Left cardiac atrium (tissue), 4 donors: ENCODE data around the gene B3GLCT. TPM values are rescaled to one million over a fixed set of nuclear protein-coding genes. Genes with fewer than 3 reads are reported as not detected.
"Not testable (repeated sequence)": the region's sequence is repeated elsewhere in the genome, so short reads cannot be mapped to it uniquely, and the experiment has no call there.

Source experiments
- ATAC-seq, 2 donors: fragments of 200-7000 bp; cut with Tn5 transposase; one replicate each; pipeline ENCODE4 v1.9.1; 2020; ENCODE audit warnings: mild to moderate bottlenecking in 2 of 2, moderate library complexity in 2 of 2
- DNase-seq: peaks from one replicate; pipeline ENCODE4 v3.0.0-alpha.2; 2020
- intact Hi-C, 2 donors: fragments of 100-400 bp; cut with DNase I; formaldehyde crosslinking; loops; one replicate each; pipeline versions ENCODE4 v1.14.1 to v1.15.1; 2022 to 2023
- total RNA-seq, 2 donors: library from RNA; stranded (reverse); fragmentation: NEBNext Ultra II Directional; extraction: Animal tissue kit (Norgen Biotek cat#: 25700); gene quantifications; one replicate each; pipeline ENCODE4 v1.2.1, GENCODE V29; 2021
- donor health status: DM: no; HTN: yes; CAD: no.
- donor health status: DM: no; HTN: yes; CAD: no; lungs with severe emphysema.
- donor health status: DM: yes; HTN: yes; CAD: no.
- donor health status: Dilated cardiomyopathy.

B3GLCT gene
- total RNA-seq, 2 donors from 2014 or later, result 15.4 to 16.7 TPM

DNA sequence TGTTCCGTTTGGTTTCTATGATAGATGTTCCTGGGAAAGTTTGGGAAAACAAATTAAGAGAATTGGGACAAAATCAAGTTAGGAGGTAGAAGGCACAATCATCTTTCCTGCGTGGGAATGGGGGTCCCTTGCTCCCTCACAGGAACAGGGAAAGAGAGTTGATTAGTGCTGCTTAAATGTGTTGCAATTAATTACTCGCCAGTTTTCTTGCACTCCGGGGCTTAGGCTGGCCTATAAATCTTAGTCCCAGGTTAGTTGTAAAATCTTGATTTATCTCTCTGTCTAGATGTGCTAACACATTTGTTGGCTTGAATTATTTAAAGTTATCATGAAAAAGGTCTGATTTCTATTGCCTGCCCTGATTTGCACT is 10.1 kb downstream of the B3GLCT start:
- ATAC-seq (no peak), DNase-seq (no peak)
- intact Hi-C loops, result no loop called here

DNA sequence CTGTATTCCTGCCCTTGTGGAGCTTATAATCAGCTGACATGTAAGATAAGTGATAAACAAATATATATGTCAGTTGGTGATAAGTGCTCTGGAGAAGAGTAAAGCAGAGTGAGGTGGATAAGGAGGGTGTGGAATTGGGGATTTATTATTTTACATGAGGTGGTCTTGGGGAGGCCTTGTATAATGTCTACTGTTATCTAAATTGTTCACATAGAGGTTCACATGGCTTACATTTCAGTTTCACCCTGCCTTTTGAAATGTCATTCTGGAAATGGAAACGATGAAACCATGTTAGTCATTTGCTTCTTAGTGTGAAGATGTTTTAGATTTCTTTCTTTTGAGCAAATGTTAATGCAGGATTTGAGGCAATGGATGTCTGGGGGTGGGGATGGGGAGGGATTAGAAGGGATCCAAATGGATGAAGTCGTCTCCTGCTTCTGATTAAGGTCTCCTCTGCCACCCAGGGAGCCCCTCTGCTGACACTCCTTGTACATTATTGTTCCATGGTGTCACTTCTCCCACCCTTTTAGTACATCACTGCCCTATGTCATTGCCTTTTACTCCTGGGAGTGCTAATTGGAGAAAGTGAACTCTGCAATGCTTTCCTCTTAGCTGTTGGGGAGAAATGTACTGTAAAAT is 14.0 kb downstream of the B3GLCT start:
- DNase-seq, result no peak
- intact Hi-C loops, result no loop called here
- ATAC-seq, result no peak

DNA sequence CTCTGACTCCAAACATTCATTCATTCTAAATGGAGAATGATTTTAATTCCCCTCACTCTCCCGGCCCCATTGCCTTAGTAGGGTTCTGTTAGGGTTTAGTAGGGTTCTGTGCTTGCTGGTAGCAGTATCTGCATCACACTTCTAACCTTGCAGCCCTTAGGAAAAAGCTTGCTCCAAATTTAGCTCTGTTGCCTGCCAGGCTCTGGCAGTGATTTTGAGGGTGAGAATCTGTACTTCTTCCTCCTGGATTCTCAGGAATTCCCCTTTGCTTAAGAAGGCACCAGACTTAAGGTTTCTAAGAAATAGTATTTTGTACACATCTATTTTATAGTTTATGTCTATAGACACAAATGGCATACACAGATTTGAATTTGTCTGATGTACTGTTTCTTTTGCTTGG is 14.7 kb downstream of the B3GLCT start:
- ATAC-seq, result peak in 1 of 2 donors; percentile 38

DNA sequence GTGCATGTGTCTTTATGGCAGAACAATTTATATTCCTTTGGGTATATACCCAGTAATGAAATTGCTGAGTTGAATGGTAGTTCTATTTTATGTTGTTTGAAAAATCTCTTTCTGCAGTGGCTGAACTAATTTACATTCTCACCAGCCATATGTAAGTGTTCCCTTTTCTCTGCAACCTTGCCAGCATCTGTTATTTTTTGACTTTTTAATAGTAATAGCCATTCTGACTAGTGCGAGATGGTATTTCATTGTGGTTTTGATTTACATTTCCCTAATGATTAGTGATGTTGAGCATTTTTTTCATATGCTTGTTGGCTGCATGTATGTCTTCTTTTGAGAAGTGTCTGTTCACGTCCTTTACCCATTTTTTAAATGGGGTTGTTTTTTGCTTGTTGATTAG is 17.1 kb downstream of the B3GLCT start:
- DNase-seq, intact Hi-C loops, ATAC-seq: not testable (repeated sequence)

More for the DNA sequence above, 14.7 kb downstream of the B3GLCT start:
- DNase-seq, result no peak
- intact Hi-C loops, result no loop called here

DNA sequence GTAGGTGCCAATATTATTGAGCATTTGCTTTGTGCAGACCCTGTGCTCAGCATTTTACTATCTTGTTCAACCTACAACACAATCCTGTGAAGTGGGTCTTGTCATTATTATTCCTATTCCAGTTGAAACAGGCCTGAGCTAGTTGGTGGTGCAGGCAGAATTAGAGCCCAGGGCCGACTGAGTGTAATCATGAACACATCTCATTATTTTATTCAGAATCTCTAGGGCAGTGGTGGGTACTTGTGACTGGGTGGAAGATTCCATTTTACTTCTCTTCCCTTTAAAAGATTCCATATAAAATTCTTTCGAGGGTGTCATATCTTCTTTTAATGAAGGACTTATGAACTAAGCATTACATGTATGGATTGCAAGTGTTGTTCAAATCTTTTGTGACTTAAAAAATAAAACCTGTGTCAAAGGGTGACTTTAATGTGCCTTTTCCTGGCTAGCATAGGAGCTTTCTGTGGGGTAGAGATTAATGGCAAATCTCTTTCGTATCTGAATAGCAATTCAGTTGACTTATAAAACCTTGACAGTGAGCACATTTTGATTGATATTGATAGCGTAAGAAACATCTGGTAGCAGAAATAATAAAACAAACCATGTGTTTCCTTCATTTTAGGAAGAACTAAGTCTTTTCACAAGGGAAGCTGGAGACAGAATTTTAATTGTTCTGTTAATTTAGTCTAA is 20.3 kb downstream of the B3GLCT start:
- DNase-seq (no peak), ATAC-seq (no peak)
- intact Hi-C loops, result no loop called here

DNA sequence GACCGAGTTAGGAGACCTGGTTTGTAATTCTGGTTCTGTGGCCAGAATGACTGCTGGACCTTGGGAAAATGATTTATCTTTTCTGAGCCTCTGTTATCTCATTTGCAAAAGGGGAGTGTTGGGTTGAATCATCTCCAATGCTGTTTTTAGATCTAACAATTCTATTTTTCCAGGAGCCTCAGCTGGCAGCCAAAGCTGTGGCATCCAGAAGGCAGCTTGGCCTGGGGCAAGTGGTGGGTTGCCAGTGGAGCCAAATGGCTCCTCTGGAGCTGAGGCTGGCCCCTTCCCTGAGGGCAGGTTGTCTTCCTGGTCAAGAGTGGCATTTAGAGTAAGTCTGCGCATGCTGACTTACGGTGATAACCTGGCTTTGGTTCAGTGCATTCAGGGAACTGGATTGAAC is 21.3 kb downstream of the B3GLCT start:
- ATAC-seq (peak; percentile 35 to 53), DNase-seq (peak; percentile 31)
- intact Hi-C loops, result no loop called here

DNA sequence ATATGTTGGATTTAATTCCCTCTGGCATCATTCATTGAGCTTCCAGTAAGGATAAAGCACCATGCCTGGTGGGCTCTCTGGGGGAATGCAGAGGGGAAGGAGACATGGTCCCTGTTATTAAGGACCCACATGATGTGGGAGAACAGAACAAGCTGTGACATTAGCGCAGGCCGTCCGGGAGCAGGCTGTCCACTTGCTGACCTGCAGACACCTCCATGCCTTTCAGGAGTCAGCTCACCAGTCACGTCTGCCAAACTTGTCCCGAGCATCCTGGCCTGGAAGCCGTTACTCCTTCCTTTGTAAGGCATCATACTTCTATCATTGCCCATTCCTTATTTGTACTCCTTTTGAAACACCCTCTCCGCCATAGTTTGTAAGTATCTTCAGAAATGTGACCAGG is 23.4 kb downstream of the B3GLCT start:
- DNase-seq (peak; percentile 42), ATAC-seq (peak; percentile 21 to 42)
- intact Hi-C loops, result no loop called here

DNA sequence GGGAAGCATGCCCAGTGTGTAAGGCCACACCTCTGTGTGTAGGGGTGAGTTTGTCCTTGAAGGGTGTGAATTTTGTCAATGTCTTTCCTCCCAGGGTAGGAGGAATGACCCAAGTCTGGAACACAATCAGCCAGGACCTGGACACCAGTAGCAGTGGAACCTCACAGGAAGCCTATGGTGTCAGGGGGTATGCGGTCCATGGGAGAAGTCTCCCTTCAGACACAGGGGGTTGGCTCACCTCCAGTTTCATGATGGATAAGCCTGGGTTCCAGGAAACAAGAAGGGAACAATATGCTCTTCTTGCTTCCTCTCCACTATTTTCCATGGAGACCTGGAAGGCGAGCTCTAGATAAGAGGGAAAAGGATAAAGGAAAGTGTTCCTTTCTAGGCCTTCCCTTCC is 23.9 kb downstream of the B3GLCT start:
- DNase-seq, result peak; percentile 31
- peak in 1 of 2 donors; percentile 40 for ATAC-seq
- intact Hi-C loops, result no loop called here

DNA sequence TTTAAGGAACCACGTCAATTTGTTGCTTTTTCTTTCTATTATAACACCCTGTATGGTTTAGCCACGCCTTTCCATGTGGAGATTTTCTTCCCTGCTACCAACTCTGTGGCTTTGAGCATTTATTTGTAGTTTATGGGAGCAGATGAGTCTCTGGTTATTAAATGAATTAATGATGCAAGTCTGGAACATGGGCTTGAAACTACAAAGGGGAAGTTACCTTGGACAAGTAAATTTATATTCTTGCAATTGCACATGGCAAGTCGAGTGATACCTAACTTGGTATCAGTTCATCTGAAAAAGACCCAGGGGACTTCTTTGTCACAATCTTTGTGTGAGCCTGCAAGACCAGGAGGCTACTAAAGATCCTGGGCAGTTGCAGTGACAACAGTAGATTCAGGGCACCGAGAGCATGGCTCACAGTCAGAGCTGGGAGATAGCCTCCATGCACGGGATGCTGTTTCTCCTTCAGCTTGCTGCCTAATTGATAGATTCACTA is 24.4 kb downstream of the B3GLCT start:
- intact Hi-C loops, result no loop called here
- ATAC-seq (no peak), DNase-seq (no peak)

DNA sequence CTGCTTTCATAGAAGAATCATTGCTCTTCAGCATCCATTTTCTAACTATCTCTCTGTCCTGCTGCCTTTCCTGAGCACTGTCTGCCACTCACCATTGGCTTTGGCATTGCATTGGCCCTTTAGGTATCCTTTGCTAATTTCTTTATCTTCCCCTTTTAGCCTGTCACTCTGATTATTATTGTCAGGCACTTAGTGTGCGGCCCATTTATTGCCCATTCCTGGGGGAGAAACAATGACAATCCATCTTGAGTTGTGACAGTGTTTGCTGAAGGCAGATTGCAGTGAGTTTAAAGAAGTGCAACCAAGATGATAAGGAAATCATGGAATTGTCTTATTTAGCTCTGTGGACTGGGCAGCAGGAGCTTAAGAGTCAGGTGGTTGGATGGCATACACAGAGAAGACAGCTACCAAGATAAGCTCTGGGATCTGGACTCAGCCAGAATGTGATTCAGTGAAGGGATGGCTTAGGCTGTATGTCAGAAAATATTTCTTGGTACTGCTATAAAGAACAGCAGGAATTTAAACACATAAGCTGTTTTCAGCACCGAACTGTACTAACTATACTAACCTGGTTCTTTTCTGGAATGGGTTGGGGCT is 25.3 kb downstream of the B3GLCT start:
- DNase-seq, result no peak
- ATAC-seq, result peak; percentile 42 to 75
- intact Hi-C loops, result no loop called here

DNA sequence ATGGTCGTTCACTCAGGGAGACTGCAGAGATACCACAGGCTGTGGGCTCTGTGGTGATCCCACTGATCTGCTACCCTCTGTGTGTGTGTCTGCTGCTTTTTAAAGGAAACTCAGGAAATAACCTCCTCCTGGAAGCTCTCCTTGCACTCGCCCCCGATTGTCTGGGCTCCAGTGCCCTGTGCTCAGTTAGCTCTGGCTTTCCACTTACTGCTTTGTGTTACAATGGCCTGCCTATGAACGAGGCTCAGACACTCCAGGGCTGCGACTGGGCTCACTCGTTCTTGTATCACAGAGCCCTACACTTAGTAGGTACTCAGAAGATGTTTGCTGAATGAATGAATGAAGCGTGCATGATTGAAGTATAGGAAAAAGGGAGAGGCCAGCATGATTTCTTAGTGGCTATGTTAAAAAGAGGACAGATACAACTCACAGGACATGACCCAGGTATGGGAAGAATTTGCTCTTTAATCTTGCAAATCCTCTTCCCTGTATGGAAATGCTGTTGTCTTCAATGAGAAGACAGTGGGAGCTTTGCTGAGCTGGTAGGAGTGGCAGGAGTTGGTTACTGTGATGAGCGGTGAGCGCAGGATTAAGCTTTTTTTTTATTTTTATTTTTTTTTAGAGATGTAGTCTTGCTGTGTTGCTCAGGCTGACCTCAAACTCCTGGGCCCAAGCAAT is 26.4 kb downstream of the B3GLCT start:
- intact Hi-C loops, result no loop called here
- ATAC-seq (no peak), DNase-seq (no peak)

DNA sequence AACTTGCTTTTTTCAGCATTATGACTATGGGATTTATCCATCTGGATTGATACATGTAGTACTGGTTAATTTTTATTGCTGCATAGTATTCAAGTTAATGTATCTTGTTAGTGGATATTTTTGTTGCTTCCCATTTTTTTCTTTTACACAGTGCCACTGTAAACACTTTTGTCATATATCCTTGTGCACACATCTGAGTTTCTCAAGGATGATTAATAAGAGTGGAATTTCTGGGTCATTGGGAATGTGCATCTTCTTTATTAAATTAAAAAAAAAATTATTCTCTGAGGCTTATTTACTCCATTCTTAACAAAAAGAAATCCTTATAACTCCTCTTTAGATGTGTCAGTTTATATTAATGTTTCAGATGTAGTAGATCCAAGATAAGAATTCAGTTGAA is 27.3 kb downstream of the B3GLCT start:
- intact Hi-C loops, result no loop called here

DNA sequence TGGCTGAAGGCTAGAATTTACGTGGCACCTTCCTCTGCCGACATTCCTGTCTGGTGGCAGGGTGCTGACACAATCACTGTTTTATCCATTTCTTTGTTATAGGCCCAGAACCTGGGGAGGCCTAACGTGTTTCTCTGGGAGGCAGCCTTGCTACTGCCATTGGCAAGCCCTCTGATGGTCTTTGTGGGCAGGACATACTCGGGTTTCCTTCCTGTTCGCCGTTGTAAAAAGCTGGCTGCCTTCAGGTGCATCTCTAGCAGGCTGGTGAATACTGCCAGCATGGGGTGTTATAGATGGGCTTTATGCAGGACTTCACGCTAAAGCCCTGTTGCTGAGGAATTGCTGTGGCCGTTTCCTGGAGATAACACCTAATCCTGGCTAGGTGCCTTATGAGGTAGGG is 28.1 kb downstream of the B3GLCT start:
- peak in 1 of 2 donors; percentile 16 for ATAC-seq
- no peak for DNase-seq
- intact Hi-C loops, result no loop called here

More for the DNA sequence above, 27.3 kb downstream of the B3GLCT start:
- DNase-seq (no peak), ATAC-seq (no peak)

DNA sequence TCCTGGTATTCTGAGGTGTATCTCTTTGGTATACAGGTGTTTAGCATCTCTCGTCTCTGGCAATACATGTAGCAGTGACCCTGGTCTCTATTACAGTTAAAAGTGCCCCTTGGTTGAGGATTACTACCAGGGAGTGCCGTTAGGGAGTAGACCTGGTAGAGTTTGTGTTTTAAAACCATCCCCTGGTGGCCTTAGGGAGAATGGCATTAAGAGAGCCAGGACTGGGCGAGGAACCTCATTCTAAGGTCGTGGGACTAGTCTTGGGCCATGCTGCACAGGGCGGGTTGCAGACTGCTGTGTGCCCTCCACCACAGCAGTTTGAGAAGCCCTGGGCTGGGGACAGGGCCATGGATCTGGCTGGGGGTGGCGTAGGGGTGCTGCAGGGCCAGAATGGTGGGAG is 35.0 kb downstream of the B3GLCT start:
- ATAC-seq (peak; percentile 40 to 50), DNase-seq (no peak)
- intact Hi-C loops, result loop anchor here (10.0 kb wide), 2 partner anchors 190 to 510 kb away; no protein-coding TSS in a partner anchor

DNA sequence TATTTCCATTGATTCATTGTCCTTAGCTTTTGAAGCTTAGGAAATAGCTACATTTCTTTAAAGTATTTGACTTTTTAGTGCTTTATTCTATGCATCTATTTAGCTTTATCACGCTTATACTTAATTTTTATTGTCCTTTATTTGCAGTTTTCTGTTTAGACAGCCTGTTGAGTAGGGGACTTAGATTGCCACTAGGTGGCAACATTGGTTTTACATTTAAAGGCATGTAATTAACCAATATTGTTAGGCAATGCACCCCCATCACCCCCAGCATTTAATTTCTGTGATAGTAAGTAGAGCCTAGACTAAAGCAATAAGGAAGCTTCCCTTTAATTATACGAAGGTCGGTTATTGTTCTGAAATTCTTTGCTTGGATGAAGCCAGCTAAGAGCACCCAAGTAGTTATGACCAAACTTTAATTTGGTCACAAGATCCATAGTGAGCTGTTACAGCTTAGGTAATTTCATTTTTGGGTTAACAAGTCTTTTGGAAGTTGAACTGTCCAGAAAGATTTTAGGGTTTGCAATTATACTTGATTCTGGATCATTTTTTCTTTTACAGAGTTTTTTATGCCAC is 36.5 kb downstream of the B3GLCT start:
- intact Hi-C loops, result loop anchor here (1.0 to 10.0 kb wide), 3 partner anchors 186 to 509 kb away; no protein-coding TSS in a partner anchor
- peak in 1 of 2 donors; percentile 38 for ATAC-seq
- DNase-seq, result no peak

DNA sequence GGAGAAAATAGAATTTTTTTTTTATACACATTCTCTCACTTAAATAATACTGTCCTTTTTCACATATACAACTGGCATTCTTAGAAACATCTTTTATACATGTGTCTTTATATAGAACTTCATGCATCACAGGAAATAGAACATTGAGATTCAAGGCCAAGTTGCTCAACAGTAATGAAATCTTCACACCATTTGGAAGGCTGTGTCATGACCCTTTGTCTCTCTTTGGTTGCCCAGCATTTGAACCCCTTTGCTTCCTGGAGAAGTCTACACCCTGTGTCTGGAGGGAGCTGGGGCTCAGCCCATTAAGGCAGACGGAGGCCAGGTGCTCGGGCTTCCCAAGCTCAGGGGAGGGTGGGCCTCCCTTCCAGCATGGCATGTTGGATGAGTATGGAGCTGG is 41.1 kb downstream of the B3GLCT start:
- intact Hi-C loops, result no loop called here
- DNase-seq (no peak), ATAC-seq (no peak)

DNA sequence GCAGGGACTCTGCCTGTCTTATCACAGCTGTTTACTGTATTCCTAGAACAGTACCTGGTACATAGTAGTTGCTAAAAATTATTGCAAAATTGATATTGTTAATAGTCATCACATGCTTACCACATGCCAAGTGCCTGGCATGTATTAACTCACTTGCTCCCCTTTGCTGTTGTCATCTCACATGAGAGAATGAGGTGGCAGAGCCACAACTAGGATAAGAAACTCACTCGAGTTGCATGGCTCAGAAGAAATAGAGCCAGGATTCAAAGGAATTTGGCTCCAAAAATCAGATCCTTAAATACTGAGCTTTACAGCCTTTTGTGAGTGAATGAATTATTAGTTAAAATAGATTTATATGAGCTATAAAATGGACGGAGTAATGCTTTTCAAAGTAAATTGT is 42.6 kb downstream of the B3GLCT start:
- intact Hi-C loops, result no loop called here
- ATAC-seq (no peak), DNase-seq (no peak)

DNA sequence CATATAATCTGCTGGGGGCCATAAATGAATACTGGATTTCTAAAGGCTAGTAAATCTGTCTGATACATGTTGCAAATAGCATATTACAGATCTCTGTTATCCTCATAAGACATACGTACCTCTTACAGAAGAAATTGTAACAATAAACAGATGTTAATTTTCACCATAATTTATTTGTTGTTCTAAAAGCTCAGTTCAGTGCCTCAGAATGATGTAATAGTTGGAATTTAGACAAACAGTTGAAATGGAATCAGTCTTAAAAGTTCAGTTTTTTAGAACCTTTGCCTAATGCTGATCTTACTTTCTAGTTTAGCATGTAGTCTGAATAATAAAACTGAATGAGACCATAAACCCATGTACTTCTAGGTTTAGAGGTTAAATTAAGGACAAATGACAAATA is 43.1 kb downstream of the B3GLCT start:
- intact Hi-C loops, result no loop called here
- DNase-seq, result no peak
- no peak for ATAC-seq

DNA sequence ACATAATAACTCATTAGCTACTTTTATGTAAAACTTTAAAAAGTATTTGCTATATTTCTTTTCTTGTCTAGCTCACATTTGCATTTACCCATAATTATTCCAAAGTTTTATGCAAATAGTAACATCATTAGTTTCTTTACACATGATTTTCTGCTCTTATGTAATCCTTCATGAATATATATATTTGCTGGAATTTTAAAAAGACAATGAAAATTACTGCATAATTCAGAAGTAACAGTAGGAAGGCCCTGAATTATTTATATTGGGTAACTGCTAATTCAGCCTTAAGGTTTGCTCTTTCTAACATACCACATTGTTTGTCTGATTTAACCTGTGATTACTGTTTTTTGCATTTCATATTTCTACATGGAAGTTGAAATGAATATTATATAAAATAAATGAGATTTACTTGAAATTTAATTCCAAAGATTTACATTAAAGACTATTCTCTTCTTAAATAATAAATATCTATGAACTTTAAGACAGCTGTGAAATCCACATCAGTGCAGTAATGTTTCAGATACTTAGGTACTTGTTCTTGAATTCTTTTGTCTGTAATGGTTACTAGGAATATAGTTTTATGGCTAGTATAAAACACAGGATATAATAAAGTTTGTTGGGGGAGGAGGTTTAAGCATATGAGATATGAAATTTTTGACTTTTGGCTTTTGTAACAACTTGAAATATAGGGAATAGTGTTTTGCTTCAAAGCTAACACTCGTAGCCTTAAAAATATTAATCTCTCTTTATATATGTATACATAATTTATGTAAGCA is 46.0 kb downstream of the B3GLCT start:
- ATAC-seq, result no peak
- intact Hi-C loops, result no loop called here
- DNase-seq, result no peak
